GM08714 (cell line): ENCODE results near the gene MLF1.

Experiments used
- H3K4me3 ChIP-seq: fragments of 200-500 bp; sonication (Bioruptor generic); 2 replicates; pipeline ENCODE4 v1.5.1; 2014; ENCODE audit warnings: mild to moderate bottlenecking, low read length, inconsistent platforms
- ZNF274 ChIP-seq: IDR thresholded peaks from 2 replicates; pipeline ENCODE4 v1.6.1; 2012; ENCODE audit warnings: mild to moderate bottlenecking, low read depth, low read length

Gene MLF1

DNA sequence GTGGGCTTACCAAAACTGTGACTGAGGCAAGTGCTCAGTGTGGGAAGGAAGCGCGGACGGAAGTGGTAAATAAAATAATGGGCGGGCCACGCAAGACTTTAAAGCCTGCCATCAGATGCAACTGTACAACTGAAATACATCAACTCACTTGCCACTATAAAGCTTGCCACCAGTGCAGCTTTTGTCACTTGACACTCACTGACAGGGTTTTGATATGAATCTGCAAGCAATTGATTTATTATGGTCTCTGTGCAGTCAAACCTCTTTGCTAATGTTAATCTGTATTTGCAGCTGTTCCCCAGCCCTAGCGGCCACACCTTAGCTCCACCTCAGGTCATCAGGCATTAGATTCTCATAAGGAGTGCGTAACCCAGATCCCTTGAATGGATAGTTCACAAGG is 71.0 kb downstream of the MLF1 start:
- no peak overlapping the region for H3K4me3 ChIP-seq
- no peak for TF ChIP-seq ZNF274

DNA sequence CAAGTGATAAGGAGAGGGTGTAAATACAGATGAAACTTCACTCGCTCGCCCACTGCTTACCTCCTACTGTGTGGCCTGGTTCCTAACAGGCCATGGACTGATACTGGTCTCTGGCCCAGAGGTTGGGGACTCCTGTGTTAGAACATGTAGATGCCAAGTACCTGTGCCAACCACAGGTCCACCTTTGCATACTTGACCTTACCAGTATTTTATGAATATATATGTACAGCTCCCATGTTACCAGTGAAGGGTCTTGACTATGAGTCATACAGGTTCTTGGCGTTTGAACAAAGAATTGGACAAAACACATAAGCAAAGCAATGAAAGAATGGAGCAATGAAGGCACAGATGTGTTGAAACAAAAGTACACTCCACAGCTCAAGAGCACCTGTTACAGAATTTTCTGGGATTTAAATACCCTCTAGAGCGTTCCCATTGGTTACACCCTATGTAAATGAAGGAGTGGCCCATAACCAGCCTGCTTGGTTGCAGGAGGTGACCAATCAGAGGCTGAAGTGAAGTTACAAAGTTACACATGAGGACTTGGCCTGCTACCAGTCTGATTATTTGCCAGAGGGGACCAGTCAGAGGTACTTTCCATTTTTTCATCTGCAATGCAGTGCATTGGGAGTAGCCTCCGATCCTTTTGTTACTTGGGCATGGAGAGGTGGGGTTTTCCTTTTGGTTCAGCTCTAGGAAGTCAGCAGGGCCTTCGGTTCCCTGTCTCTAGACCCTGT is 71.6 kb downstream of the MLF1 start:
- no peak for TF ChIP-seq ZNF274
- no peak overlapping the region for H3K4me3 ChIP-seq

DNA sequence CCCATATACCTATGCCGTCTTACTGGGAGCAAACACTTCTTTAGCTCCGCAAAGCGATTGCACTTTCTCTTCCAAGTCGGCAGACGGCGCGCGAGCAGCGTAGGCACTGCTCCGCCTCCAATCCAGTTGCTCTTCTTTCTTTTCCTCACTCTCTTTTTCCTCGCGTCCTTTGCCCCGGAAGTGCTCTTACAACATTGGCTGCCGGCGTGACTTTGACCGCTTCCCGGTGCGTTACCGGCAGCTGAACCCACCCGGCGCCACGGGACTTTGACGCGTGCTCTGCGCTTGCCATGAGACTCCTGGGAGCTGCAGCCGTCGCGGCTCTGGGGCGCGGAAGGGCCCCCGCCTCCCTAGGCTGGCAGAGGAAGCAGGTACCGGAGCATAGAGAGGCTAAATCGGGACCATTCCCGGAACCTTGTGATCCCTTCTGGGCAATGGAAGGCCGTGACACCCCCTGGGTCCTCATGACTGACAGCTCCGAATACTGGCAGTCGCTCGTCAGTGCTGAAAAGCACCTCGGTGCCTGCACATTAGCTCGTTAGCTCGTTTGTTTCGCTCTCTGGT is 73.4 kb downstream of the MLF1 start, which contains the start of gene GFM1:
GFM1 (plus strand) TSS at position 183 of the 564 bp plus-strand sequence; CDS start at position 291, 108 bp downstream.
- peak within 1 kb of the TSS; percentile 90 for H3K4me3 ChIP-seq
- no peak for TF ChIP-seq ZNF274

DNA sequence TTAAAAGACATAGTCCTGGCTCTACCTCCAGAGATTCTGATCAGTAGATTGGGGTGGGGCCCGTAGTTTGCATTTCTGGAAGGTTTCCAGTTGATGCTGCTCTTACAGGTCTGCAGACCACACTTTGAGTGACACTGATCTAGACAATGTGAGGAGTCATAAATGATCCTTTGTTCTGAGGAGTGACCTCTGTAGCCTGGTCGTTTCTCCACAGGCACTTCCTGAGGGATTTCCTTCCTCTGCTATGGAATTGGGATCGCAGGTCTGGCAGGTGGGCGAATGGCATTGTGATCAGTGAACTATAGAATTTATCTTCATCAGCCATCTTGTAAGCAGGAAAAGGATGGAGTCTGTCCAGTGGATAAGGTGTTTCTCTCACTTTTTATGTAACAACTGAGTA is 78.8 kb downstream of the MLF1 start:
- H3K4me3 ChIP-seq, result no peak overlapping the region
- no peak for TF ChIP-seq ZNF274

DNA sequence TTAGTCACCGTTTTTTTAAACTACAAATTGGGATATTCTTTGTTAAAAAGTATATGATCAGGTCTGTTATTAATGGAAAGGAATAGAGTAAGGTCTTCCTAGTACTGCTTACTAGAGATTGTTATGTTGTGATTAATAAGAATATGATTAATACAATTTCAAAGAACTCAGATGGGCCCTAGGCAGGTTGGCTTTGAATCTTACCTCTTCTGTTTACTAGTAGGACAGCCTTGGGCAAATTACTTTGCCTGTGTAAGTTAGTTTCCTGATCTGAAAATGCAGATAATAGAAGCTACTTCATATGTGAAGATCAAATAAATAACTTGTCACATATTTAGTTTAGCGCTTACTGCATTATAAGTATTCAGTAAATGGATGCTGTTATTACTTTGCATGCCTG is 80.2 kb downstream of the MLF1 start:
- TF ChIP-seq ZNF274, result no peak
- H3K4me3 ChIP-seq, result no peak overlapping the region

DNA sequence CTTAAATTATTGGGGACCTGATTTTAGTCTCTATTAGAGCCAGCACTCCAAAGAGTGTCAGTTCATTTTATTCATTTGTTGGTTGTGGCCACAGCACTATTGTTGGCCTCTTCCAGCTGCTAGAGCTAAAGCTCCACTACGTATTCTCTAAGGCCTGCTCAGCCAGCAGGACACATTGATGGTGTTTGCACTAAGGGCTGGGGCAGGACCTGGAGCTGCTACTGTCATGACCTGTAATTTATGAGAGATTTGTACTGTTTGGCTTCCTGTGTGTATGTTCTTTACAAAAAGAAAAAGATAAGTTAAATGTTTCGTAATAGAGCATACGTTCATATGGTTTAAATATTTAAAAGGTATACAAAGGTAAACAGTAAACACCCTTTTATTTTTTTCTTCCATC is 81.5 kb downstream of the MLF1 start:
- TF ChIP-seq ZNF274, result no peak
- H3K4me3 ChIP-seq, result no peak overlapping the region
